ENCODE data around the gene LMF1. TPM values are rescaled to one million over a fixed set of nuclear protein-coding genes. Genes with fewer than 3 reads are reported as not detected.
A peak's percentile ranks its signal among the peaks of the same experiment; 100 is the strongest.

The LMF1 gene
- total RNA-seq: 10 to 100 TPM; 21.8 to 47.9 (median 36.0) TPM

DNA sequence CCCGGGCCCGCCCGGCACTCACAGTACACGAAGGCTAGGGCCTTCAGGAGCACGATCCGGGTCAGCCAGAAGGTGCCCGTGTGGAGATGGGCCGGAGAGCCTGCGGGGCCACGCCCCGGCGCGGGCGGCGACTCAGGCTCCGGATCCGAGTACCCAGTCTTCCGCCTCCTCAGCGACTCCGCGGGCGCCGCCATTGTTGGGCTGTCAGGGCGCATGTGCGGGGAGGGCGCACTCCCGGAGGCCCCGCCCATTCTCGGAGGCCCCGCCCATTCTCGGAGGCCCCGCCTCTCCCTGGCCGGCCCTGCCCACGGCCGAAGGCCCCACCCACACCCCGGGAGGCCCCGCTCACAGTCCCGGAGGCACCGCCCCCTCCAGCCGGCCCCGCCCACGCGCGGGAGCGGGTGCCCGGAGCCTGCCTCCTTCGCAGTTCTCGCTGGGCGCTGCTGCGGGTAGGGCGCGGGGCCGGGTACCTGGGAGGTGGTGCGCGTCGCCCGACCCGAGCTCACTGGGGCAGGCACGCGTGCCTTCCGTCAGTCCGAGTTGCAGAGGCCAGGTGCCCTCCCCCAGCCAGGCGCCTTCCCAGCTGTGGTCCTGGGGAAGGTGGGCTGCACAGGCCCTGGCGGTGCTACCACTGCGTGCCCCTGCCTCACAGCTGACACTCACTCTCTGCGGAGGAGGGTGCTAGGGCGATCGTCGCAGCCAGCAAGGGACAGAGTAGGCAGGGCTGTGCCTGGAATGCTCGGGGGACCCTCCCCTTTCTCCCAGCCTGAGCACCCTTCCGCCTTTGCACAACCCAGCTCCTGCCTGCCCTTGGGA is at the start of gene LMF1:
LMF1 (minus strand) TSS at position 219 of the 816 bp plus-strand sequence; CDS start at position 215, 4 bp downstream.
- peak; percentile 87 to 94 for DNase-seq
- TF ChIP-seq CTCF (IDR thresholded peaks at IDR 0.05): no peak
- peak in 1 of 2 donors; percentile 58 for TF ChIP-seq POLR2A (IDR thresholded peaks at IDR 0.05)
- intact Hi-C loops (cut with DNase I; ENCODE audit: low total_unique reads): no loop called here
- Histone ChIP-seq H3K9me3 (no peaks in the 10 kb centered on the region), H3K4me3 (peak within 1 kb of the TSS; percentile 84 to 88), H3K4me1 (peaks cover 0 to 6% of the 10 kb centered on the region in 2 donors), H3K27ac (peak within 1 kb of the TSS; percentile 22 to 52), H3K27me3 (no peaks in the 10 kb centered on the region), H3K36me3 (no peaks in the 10 kb centered on the region)

- no peaks in the 10 kb centered on the region for H3K27me3 ChIP-seq
- DNase-seq: no peak
- TF ChIP-seq POLR2A (IDR thresholded peaks at IDR 0.05): no peak
- no peak for TF ChIP-seq CTCF (IDR thresholded peaks at IDR 0.05)
- H3K4me3 ChIP-seq: no peak overlapping the region
- no peaks in the 10 kb centered on the region for H3K9me3 ChIP-seq
- H3K4me1 ChIP-seq: no peaks in the 10 kb centered on the region
- no peaks in the 10 kb centered on the region for H3K36me3 ChIP-seq
- intact Hi-C loops (cut with DNase I; ENCODE audit: low total_unique reads): no loop called here
- H3K27ac ChIP-seq: no peak overlapping the region
Observed at GRCh38 chr16:1020091-1020399, 49.3 kb upstream of the LMF1 start.

- no peaks in the 10 kb centered on the region for H3K27me3 ChIP-seq
- no peak for TF ChIP-seq POLR2A (IDR thresholded peaks at IDR 0.05)
- TF ChIP-seq CTCF (IDR thresholded peaks at IDR 0.05): peak in 1 of 4 experiments; percentile 7
- DNase-seq: peak in 1 of 2 donors; percentile 35
- H3K36me3 ChIP-seq: no peaks in the 10 kb centered on the region
- no peaks in the 10 kb centered on the region for H3K9me3 ChIP-seq
- no peak overlapping the region for H3K27ac ChIP-seq
- H3K4me1 ChIP-seq: no peaks in the 10 kb centered on the region
- intact Hi-C loops (cut with DNase I; ENCODE audit: low total_unique reads): no loop called here
- no peak overlapping the region for H3K4me3 ChIP-seq
Observed at GRCh38 chr16:1019231-1020090, 48.7 kb upstream of the LMF1 start.

DNA sequence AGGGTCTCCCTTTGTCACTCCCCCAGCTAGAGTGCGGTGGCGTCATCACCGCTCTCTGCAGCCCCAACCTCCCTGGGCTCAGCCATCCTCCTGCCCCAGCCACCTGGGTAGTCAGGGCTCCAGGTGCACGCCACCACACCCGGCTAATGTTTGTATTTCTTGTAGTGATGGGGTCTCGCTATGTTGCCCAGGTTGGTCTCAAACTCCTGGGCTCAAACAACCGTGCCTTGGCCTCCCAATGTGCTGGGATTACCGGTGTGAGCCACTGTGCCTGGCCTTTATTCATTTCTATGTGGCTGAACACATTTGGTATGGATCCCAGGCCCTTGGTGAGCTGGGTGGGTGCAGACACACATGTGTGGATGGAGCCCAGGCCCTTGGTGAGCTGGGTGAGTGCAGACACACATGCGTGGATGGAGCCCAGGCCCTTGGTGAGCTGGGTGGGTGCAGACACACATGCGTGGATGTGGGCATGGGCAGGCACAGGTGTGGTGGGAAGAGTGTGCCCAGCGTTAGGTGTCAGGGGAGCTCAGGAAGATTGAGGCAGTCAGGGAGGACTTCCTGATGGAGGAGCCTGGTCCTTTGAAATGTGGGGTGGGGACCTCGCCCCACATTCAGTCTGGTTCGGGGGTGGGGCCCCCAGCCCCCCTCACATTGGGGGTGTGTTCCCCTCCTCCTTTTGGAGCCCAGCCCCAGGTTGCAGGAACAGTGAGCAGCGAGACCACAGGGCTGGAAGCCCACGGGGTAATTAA is 47.8 kb upstream of the LMF1 start:
- Histone ChIP-seq H3K4me3 (no peak overlapping the region), H3K27me3 (no peaks in the 10 kb centered on the region), H3K36me3 (no peaks in the 10 kb centered on the region), H3K27ac (no peak overlapping the region), H3K9me3 (no peaks in the 10 kb centered on the region), H3K4me1 (no peaks in the 10 kb centered on the region)
- intact Hi-C loops (cut with DNase I; ENCODE audit: low total_unique reads): no loop called here
- no peak for DNase-seq
- TF ChIP-seq CTCF (IDR thresholded peaks at IDR 0.05): no peak
- TF ChIP-seq POLR2A (IDR thresholded peaks at IDR 0.05): no peak
